Femur (tissue), 1 donor: Measurements from ENCODE around the gene MRAP2.
"Not testable (repeated sequence)": the region's sequence is repeated elsewhere in the genome, so short reads cannot be mapped to it uniquely, and the experiment has no call there.

ENCODE experiments used
- DNase-seq: peaks from one replicate; pipeline ENCODE4 v3.0.0-alpha.2; 2017

MRAP2 gene

GRCh38 chr6:84078335-84078734 is 44.8 kb downstream of the MRAP2 start:
- peak; percentile 43 for DNase-seq

DNA sequence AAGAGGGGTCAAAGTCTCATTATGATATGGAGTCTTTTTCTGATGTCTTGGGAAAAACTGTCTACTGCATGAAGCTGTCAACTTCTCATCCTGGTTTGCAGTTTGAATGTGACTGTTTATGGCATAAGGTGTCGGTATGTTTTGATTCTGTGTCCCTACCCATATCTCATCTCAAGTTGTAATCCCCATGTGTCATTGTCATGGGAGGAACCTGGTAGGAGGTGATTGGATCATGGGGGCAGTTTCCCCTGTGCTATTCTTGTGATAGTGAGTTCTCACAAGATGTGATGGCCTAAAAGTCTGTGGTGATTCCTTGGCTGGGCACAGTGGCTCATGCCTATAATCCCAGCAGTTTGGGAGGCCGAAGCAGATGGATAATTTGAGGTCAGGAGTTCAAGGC is 47.6 kb downstream of the MRAP2 start:
- DNase-seq = no peak

DNA sequence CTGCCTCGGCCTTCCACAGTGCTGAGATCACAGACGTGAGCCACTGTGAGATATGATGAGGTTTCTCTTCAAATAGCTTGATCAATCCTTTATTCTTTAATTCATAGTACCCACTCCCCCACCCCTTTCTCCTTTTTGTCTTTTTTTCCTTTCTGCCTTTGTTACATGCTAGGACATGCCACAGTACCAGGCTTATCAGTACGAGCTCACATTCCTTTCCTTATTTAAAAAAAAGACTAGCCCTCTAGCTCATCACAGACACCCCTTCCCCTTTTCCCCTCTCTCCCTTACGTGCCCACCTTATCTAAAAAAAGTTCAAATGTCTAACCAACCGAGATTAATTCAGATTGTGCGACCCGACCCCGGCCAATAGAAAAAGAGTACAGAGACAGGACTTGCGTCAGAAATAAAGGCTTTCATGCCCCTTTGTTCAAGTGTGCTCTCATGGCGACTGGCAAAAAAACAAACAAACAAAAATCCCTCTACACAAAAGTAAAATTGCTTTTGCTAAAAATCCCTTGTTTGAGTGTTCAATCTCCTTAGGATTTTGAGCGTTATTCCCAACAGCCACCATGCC is 49.2 kb downstream of the MRAP2 start:
- no peak for DNase-seq

DNA sequence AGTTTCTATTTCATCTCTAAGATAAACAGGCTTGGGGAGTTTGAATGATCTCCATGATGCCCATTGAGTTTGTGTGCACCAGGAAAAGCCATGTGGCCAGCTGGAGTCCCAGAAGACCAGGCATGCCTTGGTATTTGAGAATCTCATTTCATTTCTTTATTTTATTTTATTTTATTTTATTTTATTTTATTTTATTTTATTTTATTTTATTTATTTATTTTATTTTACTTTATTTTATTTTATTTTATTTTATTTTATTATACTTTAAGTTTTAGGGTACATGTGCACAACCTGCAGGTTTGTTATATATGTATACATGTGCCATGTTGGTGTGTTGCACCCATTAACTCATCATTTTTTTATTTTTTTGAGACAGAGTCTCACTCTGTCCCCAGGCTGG is 51.1 kb downstream of the MRAP2 start:
- DNase-seq = not testable (repeated sequence)

GRCh38 chr6:84086056-84086455 is 52.5 kb downstream of the MRAP2 start:
- DNase-seq = no peak

GRCh38 chr6:84086545-84087429 is 53.2 kb downstream of the MRAP2 start:
- no peak for DNase-seq

DNA sequence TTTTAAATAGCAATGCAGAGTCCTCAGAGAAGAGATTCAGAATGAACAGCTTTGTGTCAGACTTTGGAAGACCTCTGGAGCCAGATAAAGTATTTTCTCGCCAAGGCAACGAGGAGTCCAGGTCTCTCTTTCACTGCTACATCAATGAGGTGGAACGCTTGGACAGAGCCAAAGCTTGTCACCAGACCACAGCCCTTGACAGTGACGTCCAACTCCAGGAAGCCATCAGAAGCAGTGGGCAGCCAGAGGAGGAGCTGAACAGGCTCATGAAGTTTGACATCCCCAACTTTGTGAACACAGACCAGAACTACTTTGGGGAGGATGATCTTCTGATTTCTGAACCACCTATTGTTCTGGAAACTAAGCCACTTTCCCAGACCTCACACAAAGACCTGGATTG is 55.5 kb downstream of the MRAP2 start:
- DNase-seq = no peak

DNA sequence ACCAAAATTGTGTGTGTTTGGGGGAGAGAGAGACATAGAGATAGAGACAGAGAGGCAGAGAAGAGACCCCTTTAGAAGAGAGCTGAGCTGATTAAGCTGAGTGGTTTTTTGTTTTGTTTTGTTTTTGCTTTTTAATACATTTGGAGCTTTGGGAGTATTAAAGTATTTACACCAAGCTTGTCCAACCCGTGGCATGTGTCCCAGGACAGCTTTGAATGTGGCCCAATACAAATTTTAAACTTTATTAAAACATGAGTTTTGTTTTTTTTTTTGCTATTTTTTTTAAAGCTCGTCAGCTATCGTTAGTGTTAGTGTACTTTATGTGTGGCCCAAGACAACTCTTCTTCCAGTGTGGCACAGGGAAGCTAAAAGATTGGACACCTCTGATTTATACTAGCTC is 56.0 kb downstream of the MRAP2 start:
- no peak for DNase-seq

- DNase-seq = no peak
Observed at GRCh38 chr6:84093441-84094435, 60.2 kb downstream of the MRAP2 start.

DNA sequence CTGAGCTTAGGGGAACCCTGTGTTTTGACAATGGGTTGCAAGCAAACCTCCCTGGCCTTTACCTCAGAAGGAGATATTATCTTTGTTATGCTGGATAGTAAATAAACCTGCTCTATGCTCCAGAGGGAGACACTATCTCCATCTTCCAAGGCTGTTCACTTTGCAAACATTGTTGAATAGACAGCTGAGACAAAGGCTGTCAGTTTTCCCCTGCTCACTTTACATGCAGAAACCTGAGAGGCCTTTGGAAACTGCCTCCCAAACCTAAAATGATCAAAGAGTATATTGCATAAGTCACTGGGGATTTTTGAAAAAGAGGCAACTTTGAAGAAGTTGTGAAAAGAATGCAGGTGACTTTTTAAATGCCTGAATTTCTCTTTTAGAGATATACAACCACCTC is 61.6 kb downstream of the MRAP2 start:
- no peak for DNase-seq

- DNase-seq = no peak
Observed at GRCh38 chr6:84103029-84103428, 69.5 kb downstream of the MRAP2 start.

GRCh38 chr6:84105215-84105924 is 71.8 kb downstream of the MRAP2 start:
- not testable (repeated sequence) for DNase-seq

DNA sequence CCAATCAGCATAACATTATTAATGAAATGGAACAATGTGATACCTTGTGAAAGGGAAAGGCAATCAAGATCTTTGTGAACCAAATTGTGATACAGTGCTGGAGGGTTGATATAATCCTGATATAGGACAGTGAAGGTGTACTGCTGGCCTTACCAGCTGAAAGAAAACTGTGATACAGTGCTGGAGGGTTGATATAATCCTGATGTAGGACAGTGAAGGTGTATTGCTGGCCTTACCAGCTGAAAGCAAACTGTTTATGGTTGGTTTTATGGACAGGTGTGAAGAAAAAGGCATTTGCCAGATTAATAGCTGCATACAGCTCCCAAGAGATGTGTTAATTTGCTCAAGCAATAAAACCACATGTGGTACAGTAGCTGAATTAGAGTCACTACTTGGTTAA is 73.9 kb downstream of the MRAP2 start:
- no peak for DNase-seq

GRCh38 chr6:84111351-84111750 is 77.8 kb downstream of the MRAP2 start:
- DNase-seq = not testable (repeated sequence)

- not testable (repeated sequence) for DNase-seq
Observed at GRCh38 chr6:84114933-84115594, 81.5 kb downstream of the MRAP2 start.

GRCh38 chr6:84118191-84118590 is 84.6 kb downstream of the MRAP2 start:
- DNase-seq = no peak

GRCh38 chr6:84119277-84119676 is 85.7 kb downstream of the MRAP2 start:
- DNase-seq = no peak

DNA sequence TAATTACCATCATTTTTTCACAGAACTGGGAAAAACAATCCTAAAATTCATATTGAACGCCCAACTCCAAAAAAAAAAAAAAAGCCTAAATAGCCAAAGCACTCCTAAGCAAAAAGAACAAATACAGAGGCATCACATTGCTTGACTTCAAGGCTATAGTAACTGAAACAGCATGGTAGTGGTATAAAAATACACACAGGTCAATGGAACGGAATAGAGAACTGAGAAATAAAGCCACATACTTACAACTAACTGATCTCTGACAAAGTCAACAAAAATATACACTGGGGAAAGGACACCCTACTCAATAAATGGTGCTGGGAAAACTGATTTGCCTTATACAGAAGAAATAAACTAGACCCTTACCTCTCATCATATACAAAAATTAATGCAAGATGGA is 89.6 kb downstream of the MRAP2 start:
- DNase-seq = no peak

DNA sequence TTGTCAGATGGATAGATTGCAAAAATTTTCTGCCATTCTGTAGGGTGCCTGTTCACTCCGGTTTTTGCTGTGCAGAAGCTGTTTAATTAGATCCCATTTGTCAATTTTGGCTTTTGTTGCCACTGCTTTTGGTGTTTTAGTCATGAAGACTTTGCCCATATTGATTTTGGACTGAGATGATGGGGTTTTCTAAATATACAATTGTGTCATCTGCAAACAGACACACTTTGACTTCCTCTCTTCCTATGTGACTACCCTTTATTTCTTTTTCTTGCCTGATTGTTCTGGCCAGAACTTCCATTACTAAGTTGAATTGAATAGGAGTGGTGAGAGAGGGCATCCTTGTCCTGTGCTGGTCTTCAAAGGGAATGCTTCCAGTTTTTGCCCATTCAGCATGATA is 96.0 kb downstream of the MRAP2 start:
- DNase-seq = not testable (repeated sequence)

GRCh38 chr6:84133385-84133784 is 99.8 kb downstream of the MRAP2 start:
- not testable (repeated sequence) for DNase-seq

GRCh38 chr6:84135291-84135690 is 101.7 kb downstream of the MRAP2 start:
- DNase-seq = no peak
